K562 (cell line): ENCODE measurements around the gene TUBG2. TPM values are rescaled to one million over a fixed set of nuclear protein-coding genes. Genes with fewer than 3 reads are reported as not detected.

Experiments used
- L3MBTL2 ChIP-seq: fragments of 450-650 bp; IDR thresholded peaks from 2 replicates; pipeline ENCODE4 v1.6.1; 2016; ENCODE audit warnings: mild to moderate bottlenecking, moderate library complexity
- PHF8 ChIP-seq: fragments of 200-600 bp; sonication (generic); IDR thresholded peaks from 2 replicates; pipeline ENCODE4 v1.6.1; 2012; ENCODE audit warnings: mixed run types, mild to moderate bottlenecking, inconsistent platforms, low read length, moderate library complexity, borderline replicate concordance
- PPARD ChIP-seq: fragments of 250-450 bp; sonication (Bioruptor Pico); IDR thresholded peaks from 2 replicates; pipeline ENCODE4 v1.8.0; 2022; ENCODE audit warnings: inconsistent platforms, mild to moderate bottlenecking, moderate library complexity
- TOE1 ChIP-seq, 2 experiments: fragments of 450-650 bp in 1 of 2; sonication (generic) in 1 of 2; formaldehyde crosslinking in 1 of 2; IDR thresholded peaks; 2 replicates each; pipeline versions ENCODE4 v1.7.1 to v1.8.0; 2016 to 2022; ENCODE audit warnings: borderline replicate concordance in 2 of 2, mild to moderate bottlenecking in 2 of 2, antibody characterized with exemption in 1 of 2, inconsistent platforms in 1 of 2, low read depth in 1 of 2, missing genetic modification reagents in 1 of 2, moderate library complexity in 1 of 2
- TSHZ1 ChIP-seq: fragments of 250-450 bp; sonication (Bioruptor Pico); IDR thresholded peaks from 2 replicates; pipeline ENCODE4 v1.4.0; 2020; ENCODE audit warnings: mild to moderate bottlenecking, moderate library complexity
- ZNF592 ChIP-seq: fragments of 450-650 bp; IDR thresholded peaks from 2 replicates; pipeline ENCODE4 v1.6.1; 2017; ENCODE audit warnings: antibody characterized with exemption, mild to moderate bottlenecking
- polyA plus RNA-seq, 8 experiments: library from polyadenylated mRNA; depleted of rRNA in 4 of 8; stranded (reverse) in 5 of 8; unstranded in 3 of 8; fragments of >200 nt; fragmentation: Nextera tagmentation in 2 of 8; fragmentation: Illumina TruSeq in 1 of 8; extraction: Ambion mirVana in 2 of 8; extraction: Trizol in 1 of 8; gene quantifications; 2 replicates each; pipeline versions ENCODE4 v1.2.1 to v1.2.3, GENCODE V29; 2011 to 2014; ENCODE audit warnings: inconsistent platforms in 1 of 8, missing spikeins in 1 of 8
- total RNA-seq, 7 experiments: library from RNA; depleted of rRNA in 6 of 7; stranded (reverse); fragments of >200 nt in 6 of 7; fragmentation: Illumina TruSeq in 2 of 7; extraction: Trizol in 2 of 7; gene quantifications; 2 replicates each; pipeline versions ENCODE4 v1.2.1 to v1.2.3, GENCODE V29; 2011 to 2021; ENCODE audit warnings: low replicate concordance in 1 of 7
- TF ChIP-seq, protein P1 (sequence below): fragments of 250-450 bp; sonication (Bioruptor Pico); IDR thresholded peaks from 2 replicates; pipeline ENCODE4 v1.4.0; 2020
- TF ChIP-seq, protein P2 (sequence below): IDR thresholded peaks from 2 replicates; pipeline ENCODE4 v1.6.1; 2011; ENCODE audit not compliant: insufficient read length; ENCODE audit errors: extremely low read depth

Gene TUBG2
- total and polyA plus RNA-seq, 9 of the 15 experiments (the other 6 are each of a cell fraction or from before 2014, with no cell fraction given): 0.09 to 0.80 (median 0.24) TPM; not detected in 2

GRCh38 chr17:42679492-42680330 is 20.6 kb downstream of the TUBG2 start (continued):
- peak; percentile 85 for TF ChIP-seq ZNF592
- 0 out of 2 replicates have a peak, but pooled peaks have one; percentile 31 for TF ChIP-seq TOE1 (IDR thresholded peaks at IDR 0.05; ENCODE audit: borderline replicate concordance)
- TF ChIP-seq TOE1 (CRISPR knock-in tag; IDR thresholded peaks at IDR 0.05; ENCODE audit: borderline replicate concordance, low read depth): peak; percentile 96
- TF ChIP-seq, protein P1, sequence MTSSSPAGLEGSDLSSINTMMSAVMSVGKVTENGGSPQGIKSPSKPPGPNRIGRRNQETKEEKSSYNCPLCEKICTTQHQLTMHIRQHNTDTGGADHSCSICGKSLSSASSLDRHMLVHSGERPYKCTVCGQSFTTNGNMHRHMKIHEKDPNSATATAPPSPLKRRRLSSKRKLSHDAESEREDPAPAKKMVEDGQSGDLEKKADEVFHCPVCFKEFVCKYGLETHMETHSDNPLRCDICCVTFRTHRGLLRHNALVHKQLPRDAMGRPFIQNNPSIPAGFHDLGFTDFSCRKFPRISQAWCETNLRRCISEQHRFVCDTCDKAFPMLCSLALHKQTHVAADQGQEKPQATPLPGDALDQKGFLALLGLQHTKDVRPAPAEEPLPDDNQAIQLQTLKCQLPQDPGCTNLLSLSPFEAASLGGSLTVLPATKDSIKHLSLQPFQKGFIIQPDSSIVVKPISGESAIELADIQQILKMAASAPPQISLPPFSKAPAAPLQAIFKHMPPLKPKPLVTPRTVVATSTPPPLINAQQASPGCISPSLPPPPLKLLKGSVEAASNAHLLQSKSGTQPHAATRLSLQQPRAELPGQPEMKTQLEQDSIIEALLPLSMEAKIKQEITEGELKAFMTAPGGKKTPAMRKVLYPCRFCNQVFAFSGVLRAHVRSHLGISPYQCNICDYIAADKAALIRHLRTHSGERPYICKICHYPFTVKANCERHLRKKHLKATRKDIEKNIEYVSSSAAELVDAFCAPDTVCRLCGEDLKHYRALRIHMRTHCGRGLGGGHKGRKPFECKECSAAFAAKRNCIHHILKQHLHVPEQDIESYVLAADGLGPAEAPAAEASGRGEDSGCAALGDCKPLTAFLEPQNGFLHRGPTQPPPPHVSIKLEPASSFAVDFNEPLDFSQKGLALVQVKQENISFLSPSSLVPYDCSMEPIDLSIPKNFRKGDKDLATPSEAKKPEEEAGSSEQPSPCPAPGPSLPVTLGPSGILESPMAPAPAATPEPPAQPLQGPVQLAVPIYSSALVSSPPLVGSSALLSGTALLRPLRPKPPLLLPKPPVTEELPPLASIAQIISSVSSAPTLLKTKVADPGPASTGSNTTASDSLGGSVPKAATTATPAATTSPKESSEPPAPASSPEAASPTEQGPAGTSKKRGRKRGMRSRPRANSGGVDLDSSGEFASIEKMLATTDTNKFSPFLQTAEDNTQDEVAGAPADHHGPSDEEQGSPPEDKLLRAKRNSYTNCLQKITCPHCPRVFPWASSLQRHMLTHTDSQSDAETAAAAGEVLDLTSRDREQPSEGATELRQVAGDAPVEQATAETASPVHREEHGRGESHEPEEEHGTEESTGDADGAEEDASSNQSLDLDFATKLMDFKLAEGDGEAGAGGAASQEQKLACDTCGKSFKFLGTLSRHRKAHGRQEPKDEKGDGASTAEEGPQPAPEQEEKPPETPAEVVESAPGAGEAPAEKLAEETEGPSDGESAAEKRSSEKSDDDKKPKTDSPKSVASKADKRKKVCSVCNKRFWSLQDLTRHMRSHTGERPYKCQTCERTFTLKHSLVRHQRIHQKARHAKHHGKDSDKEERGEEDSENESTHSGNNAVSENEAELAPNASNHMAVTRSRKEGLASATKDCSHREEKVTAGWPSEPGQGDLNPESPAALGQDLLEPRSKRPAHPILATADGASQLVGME (CRISPR knock-in tag): peak; percentile 60; the same call in 1 of the 2 replicates
- TF ChIP-seq L3MBTL2: peak; percentile 95
- TF ChIP-seq TSHZ1 (CRISPR knock-in tag): no peak
- peak; percentile 62; the same call in 1 of the 2 replicates for TF ChIP-seq PHF8
- TF ChIP-seq PPARD (CRISPR knock-in tag): 0 out of 2 replicates have a peak, but pooled peaks have one; percentile 25
- TF ChIP-seq, protein P2, sequence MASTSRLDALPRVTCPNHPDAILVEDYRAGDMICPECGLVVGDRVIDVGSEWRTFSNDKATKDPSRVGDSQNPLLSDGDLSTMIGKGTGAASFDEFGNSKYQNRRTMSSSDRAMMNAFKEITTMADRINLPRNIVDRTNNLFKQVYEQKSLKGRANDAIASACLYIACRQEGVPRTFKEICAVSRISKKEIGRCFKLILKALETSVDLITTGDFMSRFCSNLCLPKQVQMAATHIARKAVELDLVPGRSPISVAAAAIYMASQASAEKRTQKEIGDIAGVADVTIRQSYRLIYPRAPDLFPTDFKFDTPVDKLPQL: no peak
